HG02973 (cell line): ENCODE data around the gene LARP7.
"Not testable (repeated sequence)": the region's sequence is repeated elsewhere in the genome, so short reads cannot be mapped to it uniquely, and the experiment has no call there.

Experiments
- ATAC-seq: cut with Tn5 transposase; IDR thresholded peaks from one replicate; pipeline ENCODE4 v1.9.1; 2021; ENCODE audit warnings: moderate library complexity; ENCODE audit not compliant: unreplicated experiment

LARP7 gene

GRCh38 chr4:112636688-112637551 lies at the start of gene LARP7, which contains the start of gene ZGRF1:
Gene LARP7, plus strand, starts transcription at chr4:112637143. Its CDS starts 7,527 bp downstream, at chr4:112644670.
Gene ZGRF1, minus strand, starts transcription at chr4:112636909. Its CDS starts 3,733 bp downstream, at chr4:112633176.
- ATAC-seq: peak; percentile 88

- no peak for ATAC-seq
Observed at GRCh38 chr4:112589206-112589605, 47.7 kb upstream of the LARP7 start.

- no peak for ATAC-seq
Observed at GRCh38 chr4:112591593-112591992, 45.4 kb upstream of the LARP7 start.

DNA sequence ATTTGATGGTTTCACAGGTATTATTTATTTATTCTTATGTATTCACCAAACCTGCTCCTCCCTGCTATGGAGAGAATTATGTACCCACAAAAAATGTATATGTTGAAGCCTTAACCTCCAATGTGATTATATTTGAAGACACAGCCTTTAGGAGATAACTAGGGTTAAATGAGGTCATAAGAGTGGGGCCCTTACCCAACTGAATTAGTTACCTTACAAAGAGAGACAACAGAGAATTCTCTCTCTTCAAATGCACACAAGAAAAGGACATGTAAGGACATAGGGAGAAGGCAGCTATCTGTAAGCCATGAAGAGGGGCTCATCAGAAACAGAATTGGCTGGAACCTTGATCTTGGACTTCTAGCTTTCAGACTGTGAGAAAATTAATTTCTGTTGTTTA lies 44.2 kb upstream of the LARP7 start:
- ATAC-seq: no peak

DNA sequence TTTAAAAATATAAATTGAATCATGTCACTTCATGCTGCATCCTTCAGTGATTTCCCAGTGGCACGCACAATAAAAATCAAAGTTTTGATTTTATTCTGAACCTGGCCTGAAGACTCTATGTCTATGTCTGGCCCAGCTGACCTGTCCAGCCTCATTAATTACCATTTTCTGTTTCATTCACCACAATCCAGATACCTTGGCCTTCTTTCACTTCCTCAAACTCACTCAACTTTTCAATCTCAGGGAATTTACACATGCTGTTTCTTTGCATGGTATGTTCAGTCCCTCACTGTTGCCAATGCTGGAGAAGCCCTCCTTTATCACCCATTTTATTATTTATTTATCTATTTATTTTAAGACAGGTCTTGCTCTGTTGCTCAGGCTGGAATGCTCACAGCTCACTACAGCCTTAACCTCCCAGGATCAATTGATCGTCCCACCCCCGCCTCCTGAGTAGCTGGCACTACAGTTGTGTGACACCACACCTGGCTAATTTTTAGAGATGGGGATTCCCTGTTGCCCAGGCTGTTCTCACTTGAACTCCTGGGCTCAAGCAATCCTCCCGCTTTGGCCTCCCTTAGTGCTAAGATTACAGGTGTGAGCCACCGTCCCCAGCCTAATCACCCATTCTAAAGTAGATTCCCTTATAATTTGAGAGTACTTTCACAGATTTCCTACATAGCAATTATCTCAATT lies 43.4 kb upstream of the LARP7 start:
- ATAC-seq: peak; percentile 66

DNA sequence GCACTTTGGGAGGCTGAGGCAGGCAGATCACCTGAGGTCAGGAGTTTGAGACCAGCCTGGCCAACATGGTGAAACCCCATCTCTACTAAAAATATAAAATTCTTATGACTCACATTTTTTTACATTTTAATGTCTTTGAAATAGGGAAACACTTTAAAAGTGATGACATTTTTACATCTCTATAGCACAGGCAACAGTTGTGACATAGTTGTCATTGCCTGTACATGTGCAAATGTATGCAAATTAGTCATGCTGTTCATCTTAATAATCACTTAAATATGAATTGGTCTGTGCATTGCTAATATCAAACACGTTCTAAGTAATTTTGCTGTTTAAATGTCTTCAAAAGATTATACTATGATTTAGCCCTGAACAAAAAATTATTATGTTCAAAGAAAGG lies 42.0 kb upstream of the LARP7 start:
- no peak for ATAC-seq

DNA sequence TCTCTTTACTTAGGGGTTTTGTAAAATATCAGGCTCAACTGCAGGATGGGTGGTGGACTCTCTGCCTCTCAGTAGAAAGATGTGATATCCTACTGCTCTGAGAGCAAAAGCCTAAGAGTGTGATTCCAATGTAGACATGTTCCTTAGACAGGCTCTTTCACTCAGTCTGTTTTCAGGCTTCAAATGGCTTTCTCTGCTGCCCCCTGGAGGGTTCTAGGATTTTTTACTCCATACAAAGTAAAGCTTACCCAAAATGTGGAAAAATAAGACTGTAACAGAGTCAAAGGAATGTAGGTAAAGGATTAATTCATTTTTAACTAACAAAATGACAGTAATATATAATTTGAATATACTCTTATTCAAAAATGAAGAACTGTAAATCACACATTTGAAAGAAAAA lies 32.4 kb upstream of the LARP7 start:
- peak; percentile 76 for ATAC-seq

DNA sequence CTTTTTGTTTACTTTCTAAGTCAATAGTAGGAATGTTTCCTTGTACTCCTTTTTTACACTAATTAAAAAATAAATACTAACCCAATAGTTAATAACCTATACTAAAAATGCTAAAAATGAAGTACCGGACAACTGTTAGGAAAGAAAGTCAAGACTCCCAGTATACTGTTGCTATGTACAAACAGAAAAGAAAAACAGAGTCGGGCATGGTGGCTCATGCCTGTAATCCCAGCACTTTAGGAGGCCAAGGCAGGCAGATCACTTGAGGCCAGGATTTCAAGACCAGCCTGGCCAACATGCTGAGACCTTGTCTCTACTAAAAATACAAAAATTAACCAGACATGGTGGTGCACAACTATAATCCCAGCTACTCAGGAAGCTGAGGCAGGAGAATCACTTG lies 24.1 kb upstream of the LARP7 start:
- ATAC-seq: not testable (repeated sequence)

GRCh38 chr4:112616984-112617383 lies 20.0 kb upstream of the LARP7 start:
- ATAC-seq: no peak

GRCh38 chr4:112626228-112626627 lies 10.7 kb upstream of the LARP7 start:
- ATAC-seq: no peak

GRCh38 chr4:112633477-112634235 lies 3.3 kb upstream of the LARP7 start:
- no peak for ATAC-seq

DNA sequence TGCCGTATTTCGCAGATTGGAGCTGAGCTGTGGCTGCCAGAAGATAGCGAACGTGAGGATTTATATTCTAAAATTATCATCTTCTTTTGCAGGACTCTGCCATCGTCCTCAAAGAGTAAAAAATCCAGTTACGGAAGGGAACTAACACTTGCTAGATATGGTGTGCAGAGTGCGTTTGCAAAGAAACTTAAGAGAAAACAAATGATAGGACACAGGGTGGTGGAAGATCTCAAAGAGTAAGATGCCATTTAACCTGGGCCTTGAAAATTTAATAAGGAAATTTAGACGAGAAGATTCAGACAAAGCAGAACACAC lies 566 bp downstream of the LARP7 start:
- ATAC-seq: peak; percentile 5

- ATAC-seq: no peak
Observed at GRCh38 chr4:112642526-112642925, 5.6 kb downstream of the LARP7 start.

GRCh38 chr4:112644595-112645535 lies 7.9 kb downstream of the LARP7 start:
- ATAC-seq: not testable (repeated sequence)

DNA sequence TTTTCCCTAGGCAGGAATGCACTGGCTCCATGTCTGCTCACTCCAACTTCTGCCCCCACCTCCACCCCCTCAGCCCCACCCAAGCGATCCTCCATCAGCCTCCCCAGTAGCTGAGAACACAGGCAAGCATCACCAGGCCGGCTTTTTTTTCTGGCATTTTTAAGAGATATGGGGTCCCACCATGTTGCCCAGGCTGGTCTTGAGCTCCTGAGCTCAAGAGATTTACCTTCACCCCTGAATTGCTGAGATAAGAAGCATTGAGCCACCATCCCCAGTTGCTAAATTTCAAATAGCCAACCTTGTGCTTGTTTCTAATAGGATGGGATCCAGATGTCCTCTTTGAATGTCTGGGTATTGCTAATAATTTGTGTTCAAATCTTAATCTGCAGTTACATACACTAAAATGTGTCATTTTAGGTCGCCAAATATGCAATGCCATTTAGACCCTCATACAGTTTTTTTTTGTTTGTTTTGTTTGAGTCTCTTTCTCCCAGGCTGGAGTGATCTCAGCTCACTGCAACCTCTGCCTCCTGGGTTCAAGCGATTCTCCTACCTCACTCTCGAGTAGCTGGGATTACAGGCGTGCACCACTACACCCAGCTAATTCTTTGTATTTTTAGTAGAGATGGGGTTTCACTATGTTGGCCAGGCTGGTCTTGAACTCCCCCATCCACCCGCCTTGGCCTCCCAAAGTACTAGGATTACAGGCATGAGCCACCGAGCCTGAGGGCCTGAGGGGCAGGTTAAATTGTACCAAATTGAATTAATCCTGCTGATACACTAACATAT lies 8.8 kb downstream of the LARP7 start:
- ATAC-seq: no peak

DNA sequence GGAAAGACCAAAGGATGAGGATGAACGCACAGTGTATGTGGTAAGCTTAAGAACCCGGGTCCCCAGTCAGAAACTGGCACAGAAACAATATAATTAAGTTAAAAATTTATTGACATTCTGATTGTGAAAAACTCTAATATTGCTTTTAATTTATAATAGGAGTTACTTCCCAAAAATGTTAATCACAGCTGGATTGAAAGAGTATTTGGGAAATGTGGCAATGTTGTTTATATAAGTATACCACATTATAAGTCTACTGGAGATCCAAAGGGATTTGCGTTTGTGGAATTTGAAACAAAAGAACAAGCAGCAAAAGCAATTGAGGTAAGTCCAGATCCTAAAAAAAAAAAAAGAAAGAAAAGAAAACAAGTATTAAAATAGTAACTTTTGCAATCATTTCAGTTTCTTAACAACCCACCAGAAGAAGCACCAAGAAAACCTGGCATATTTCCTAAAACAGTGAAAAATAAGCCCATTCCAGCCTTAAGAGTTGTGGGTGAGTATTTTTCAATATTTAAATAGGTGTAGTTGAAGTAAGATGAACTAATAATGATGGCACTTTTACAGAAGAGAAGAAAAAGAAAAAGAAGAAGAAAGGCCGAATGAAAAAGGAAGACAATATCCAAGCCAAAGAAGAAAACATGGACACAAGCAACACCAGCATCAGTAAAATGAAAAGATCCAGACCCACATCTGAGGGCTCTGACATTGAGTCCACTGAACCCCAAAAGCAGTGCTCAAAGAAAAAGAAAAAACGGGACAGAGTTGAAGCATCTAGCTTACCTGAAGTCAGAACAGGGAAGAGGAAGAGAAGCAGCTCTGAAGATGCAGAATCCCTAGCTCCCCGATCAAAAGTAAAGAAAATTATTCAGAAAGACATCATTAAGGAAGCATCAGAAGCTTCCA lies 9.9 kb downstream of the LARP7 start:
- ATAC-seq: no peak

DNA sequence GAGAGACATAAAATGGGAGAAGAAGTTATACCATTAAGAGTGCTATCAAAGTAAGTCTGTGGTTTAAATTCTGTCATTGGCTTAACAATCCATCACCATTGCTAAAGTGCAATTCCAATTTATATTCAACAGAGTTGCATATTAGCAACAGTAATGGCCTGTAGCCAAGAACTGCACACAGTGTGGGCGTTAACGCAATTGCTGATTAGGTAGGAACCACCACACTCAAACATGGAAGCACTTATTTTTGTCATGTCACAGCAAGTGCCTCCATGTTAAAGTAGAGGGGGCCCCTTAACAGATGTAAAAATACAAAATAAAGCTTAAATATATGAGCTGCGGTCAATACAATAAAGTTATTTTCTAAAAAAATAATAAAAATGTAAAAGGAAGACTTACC lies 10.8 kb downstream of the LARP7 start:
- no peak for ATAC-seq

DNA sequence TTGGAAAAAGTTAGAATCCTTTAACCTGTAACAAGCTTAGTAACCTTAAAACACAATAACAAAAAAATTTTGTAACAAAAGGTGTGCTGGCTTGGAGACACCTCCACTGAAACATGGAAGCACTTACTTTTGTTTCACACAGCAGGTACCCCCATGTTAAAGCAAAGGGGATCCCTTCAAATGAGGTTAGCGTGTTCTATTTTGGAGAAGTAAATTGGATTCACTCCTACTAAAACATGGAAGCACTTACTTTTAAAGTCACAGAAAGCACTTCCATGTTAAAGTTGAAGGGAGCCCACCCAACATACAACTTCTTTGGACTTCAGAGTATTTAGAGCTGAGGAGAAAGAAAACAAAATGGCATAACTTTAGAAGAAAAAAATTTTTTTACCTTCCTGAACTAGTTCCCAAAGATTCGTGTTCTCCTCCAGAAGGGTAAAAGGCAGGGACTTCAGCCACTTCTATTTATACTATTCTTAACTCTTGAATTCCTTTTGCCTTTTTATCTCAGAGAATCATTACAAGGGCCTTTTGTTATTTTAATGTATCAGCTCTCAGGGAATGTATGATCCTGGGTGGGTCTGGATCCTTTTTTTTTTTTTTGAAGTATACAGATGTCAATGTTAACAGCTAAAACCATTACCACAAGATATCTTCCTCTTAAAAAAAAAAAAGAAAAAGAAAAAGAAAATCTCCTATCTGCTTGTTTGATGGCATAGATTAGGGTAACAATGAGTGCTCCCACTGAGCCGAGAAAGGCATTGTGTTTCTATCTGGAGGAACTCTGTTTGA lies 11.5 kb downstream of the LARP7 start:
- ATAC-seq: no peak
